ENCODE results near the gene METRNL. TPM values are rescaled to one million over a fixed set of nuclear protein-coding genes. Genes with fewer than 3 reads are reported as not detected.

Gene METRNL
- total RNA-seq, 1 donor from 2014 or later = 59.8 TPM

DNA sequence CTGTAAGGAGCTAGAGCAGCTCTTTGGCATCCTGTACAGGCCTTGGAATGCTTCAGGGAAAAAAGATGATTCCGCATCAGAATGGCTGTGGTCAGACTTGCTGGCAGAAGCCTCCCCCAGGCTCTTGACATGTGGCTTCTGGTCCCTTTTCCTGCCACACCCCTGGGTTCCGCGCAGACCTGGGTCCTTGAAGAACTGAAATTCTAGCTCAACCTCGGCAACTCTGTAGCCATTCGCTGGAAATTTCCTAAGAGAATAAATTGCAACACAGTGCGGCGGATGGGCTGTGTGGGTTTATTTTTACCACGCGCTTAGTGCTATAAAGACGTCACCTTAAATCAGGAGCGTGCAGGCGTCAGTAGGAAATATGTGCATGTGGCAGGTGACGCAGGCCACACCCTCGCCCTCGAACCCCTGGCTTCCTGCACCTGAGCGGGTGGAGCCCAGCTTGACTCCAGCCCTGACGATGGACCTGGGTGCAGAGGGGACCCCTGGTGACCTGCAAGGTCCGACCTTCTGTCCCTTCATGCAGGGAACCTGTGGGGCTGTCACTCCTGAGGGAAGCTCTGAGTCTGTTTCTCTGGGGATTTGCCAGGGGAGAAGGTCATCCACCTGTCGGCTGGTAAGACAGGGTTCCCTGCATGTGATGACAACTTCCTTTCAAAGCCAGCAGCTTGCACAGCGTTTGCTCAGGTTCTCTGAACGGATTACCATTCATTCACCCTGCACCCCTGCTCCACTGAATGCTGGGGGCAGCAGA, 46.3 kb downstream of the METRNL start:
- TF ChIP-seq, protein P1, sequence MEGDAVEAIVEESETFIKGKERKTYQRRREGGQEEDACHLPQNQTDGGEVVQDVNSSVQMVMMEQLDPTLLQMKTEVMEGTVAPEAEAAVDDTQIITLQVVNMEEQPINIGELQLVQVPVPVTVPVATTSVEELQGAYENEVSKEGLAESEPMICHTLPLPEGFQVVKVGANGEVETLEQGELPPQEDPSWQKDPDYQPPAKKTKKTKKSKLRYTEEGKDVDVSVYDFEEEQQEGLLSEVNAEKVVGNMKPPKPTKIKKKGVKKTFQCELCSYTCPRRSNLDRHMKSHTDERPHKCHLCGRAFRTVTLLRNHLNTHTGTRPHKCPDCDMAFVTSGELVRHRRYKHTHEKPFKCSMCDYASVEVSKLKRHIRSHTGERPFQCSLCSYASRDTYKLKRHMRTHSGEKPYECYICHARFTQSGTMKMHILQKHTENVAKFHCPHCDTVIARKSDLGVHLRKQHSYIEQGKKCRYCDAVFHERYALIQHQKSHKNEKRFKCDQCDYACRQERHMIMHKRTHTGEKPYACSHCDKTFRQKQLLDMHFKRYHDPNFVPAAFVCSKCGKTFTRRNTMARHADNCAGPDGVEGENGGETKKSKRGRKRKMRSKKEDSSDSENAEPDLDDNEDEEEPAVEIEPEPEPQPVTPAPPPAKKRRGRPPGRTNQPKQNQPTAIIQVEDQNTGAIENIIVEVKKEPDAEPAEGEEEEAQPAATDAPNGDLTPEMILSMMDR (IDR thresholded peaks at IDR 0.05) = no peak
- Histone ChIP-seq H3K4me1 (peaks cover 13% of the 10 kb centered on the region), H3K4me3 (no peak overlapping the region), H3K9me3 (no peaks in the 10 kb centered on the region), H3K27me3 (ENCODE audit: low read depth) (no peaks in the 10 kb centered on the region), H3K27ac (no peak overlapping the region), H3K36me3 (no peaks in the 10 kb centered on the region)
- DNase-seq (peak; percentile 73), ATAC-seq (peak; percentile 67 to 78)
- intact Hi-C loops (cut with DNase I) = no loop called here

DNA sequence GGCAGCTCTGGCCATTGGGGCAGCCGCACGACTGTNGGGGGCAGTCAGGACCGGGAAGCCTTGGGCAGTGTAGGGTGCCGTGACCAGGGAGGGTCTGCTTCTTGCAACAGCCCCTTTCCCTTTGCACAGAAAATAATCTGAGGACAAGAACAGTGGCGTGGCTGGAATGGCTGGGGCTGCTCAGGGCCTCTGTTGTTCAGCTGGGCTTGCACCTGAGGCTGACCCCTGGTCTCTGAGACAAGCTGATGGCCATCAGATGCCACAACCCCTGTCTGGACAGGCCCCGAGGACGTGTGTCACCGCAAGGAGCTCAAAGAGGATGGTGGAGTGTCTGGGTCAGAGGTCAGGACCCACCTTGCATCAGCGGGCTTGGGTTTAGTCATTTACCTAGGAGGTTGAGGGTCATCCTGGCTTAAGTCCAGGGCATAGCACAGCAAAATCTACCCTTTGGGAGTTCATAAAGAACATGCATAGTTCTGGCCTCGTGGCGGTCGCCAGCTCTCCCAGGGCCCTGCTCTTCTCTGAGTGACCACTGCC, 46.9 kb downstream of the METRNL start:
- Histone ChIP-seq H3K9me3 (no peaks in the 10 kb centered on the region), H3K4me1 (peaks cover 13% of the 10 kb centered on the region), H3K27ac (no peak overlapping the region), H3K4me3 (no peak overlapping the region), H3K27me3 (ENCODE audit: low read depth) (no peaks in the 10 kb centered on the region), H3K36me3 (no peaks in the 10 kb centered on the region)
- intact Hi-C loops (cut with DNase I) = no loop called here
- ATAC-seq = peak in 1 of 2 donors; percentile 4
- DNase-seq = peak; percentile 38
- TF ChIP-seq, protein P1 (IDR thresholded peaks at IDR 0.05) = no peak

DNA sequence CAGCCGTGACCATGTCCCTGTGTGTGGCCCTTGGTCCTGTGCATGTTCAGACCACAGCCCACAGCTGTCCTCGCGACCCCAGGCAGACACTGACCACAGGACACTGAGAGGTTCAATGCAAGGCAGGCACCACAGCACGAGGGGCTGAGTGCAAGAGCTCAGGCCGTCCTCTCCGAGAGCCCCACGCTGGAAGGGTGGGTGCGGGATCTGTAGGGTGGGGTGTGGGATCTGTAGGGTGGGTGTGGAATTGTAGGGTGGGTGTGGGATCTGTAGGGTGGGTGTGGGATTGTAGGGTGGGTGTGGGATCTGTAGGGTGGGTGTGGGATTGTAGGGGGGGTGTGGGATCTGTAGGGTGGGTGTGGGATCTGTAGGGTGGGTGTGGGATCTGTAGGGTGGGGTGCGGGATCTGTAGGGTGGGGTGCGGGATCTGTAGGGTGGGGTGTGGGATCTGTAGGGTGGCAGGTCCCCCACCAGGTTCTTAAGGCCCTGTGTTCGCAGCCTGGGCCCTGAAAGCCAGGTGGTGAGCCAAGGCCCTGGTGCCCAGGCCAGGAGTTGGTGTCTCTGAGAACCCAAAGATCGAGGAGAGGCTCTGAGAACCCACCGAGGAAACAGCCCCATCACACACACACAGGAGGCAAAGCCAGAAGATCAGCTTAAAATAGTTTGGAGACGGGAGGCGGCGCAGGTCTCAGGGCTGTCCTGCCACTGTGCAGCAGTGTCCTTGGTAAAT, 48.2 kb downstream of the METRNL start:
- Histone ChIP-seq H3K4me1 (peaks cover 13% of the 10 kb centered on the region), H3K36me3 (no peaks in the 10 kb centered on the region), H3K4me3 (no peak overlapping the region), H3K27ac (no peak overlapping the region), H3K27me3 (ENCODE audit: low read depth) (no peaks in the 10 kb centered on the region), H3K9me3 (no peaks in the 10 kb centered on the region)
- peak; percentile 34 for DNase-seq
- TF ChIP-seq, protein P1 (IDR thresholded peaks at IDR 0.05) = no peak
- no peak for ATAC-seq
- intact Hi-C loops (cut with DNase I) = no loop called here

DNA sequence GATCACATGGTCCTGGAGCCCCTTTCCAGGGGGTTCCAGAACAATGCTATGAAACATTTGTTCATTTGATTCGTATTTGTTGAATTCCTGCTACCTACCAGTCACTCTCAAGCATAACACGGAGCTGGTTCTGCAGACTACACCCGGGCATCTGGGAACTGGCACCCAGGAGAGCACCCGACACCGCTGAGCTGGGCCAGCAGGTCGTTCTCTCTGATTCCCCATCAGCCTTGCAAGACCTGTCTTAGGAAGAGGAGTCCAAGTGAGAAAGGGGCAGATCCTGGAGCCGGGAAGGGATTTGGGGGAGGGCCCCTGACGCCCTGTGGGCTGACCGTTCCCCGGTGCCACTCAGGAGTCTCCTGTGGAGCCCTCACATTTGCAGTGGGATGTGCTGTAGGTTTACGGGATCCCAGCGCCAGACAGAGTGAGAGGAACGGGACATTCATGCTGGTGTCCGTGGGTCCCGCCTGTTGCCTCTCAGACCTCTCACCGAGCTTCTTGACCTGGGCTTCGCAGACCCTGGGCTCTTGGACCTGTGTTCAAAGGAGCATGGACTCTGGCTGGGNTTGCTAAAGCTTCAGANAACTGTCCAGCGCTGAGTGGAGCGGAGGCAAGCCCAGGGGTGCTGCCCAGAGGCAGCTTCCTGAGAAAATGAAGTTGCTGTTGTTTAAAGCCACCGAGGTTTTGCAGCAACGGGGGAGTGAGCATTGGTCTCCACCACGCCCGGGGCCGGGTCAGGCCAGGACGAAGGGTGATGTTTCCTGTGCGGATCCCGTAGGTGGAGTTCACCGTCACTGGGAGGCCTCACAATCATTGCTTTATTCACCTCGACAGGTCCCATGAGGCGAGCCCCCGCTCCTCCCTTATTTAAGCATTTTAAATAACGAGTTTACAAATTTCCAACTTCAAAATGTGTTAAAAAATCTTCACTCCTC, 49.2 kb downstream of the METRNL start:
- H3K4me3 ChIP-seq = no peak overlapping the region
- DNase-seq = peak; percentile 27
- no peak for ATAC-seq

More for the DNA sequence above, 49.2 kb downstream of the METRNL start:
- Histone ChIP-seq H3K36me3 (no peaks in the 10 kb centered on the region), H3K27ac (no peak overlapping the region), H3K27me3 (ENCODE audit: low read depth) (no peaks in the 10 kb centered on the region), H3K9me3 (no peaks in the 10 kb centered on the region), H3K4me1 (peaks cover 13% of the 10 kb centered on the region)
- intact Hi-C loops (cut with DNase I) = no loop called here
- TF ChIP-seq, protein P1 (IDR thresholded peaks at IDR 0.05) = no peak

All from lower lobe of right lung (tissue), 2 donors.